Stomach (tissue), 9 donors: ENCODE measurements around the gene GOLM1. TPM values are rescaled to one million over a fixed set of nuclear protein-coding genes. Genes with fewer than 3 reads are reported as not detected.

Experiments
- DNase-seq, 2 donors: peaks; one replicate each; pipeline versions ENCODE4 v3.0.0 to v3.0.0-alpha.2; 2013 to 2019
- H3K27ac ChIP-seq, 5 donors: fragments of 200-600 bp in 4 of 5; sonication (generic) in 4 of 5; one replicate each; pipeline ENCODE4 v1.5.1; 2013 to 2019; ENCODE audit warnings: mild to moderate bottlenecking in 1 of 5, moderate library complexity in 1 of 5
- H3K27me3 ChIP-seq, 3 donors: fragments of 200-600 bp; sonication (generic); one replicate each; pipeline ENCODE4 v1.5.1; 2017 to 2019; ENCODE audit warnings: mixed run types in 1 of 3
- H3K36me3 ChIP-seq, 4 donors: fragments of 200-600 bp; sonication (generic); 1 replicate in 3 of 4; 2 replicates in 1 of 4; pipeline ENCODE4 v1.5.1; 2016 to 2019
- H3K4me1 ChIP-seq, 4 donors: fragments of 200-600 bp; sonication (generic); one replicate each; pipeline ENCODE4 v1.5.1; 2016 to 2019
- H3K4me3 ChIP-seq, 4 donors: fragments of 200-600 bp; sonication (generic) in 3 of 4; one replicate each; pipeline ENCODE4 v1.5.1; 2016 to 2019; ENCODE audit warnings: mild to moderate bottlenecking in 1 of 4
- H3K9me3 ChIP-seq, 4 donors: fragments of 200-600 bp; sonication (generic); one replicate each; pipeline ENCODE4 v1.5.1; 2016 to 2019
- EP300 ChIP-seq: sonication (generic); formaldehyde crosslinking; IDR thresholded peaks from one replicate; pipeline ENCODE4 v1.6.1; 2017; ENCODE audit warnings: antibody characterized with exemption
- POLR2A ChIP-seq, 4 donors: fragments of 450-650 bp; IDR thresholded peaks; one replicate each; pipeline ENCODE4 v1.6.1; 2016; ENCODE audit warnings: antibody characterized with exemption in 4 of 4, control low read depth in 2 of 4, mild to moderate bottlenecking in 1 of 4, moderate library complexity in 1 of 4
- POLR2AphosphoS5 ChIP-seq, 3 donors: sonication (generic); formaldehyde crosslinking; IDR thresholded peaks; one replicate each; pipeline ENCODE4 v1.6.1; 2016; ENCODE audit warnings: antibody characterized with exemption in 3 of 3
- WGBS, 5 donors: extraction: QIAGEN DNeasy Blood & Tissue Kit in 3 of 5; methylation state at CpG; one replicate each; pipeline versions ENCODE4 v1.1.5 to v1.1.7; 2013 to 2018; 5-methylcytosine and 5-hydroxymethylcytosine counted together
- intact Hi-C: fragments of 100-400 bp; cut with DNase I; formaldehyde crosslinking; loops from one replicate; pipeline ENCODE4 v1.15.1; 2023; ENCODE audit warnings: low total_unique reads
- polyA plus RNA-seq, 3 donors: library from polyadenylated mRNA; stranded (reverse); fragments of 200-250 nt; gene quantifications; one replicate each; pipeline ENCODE4 v1.2.3, GENCODE V29; 2013
- total RNA-seq, 5 donors: library from RNA; depleted of rRNA; stranded (reverse); fragments of >200 nt; gene quantifications; one replicate each; pipeline versions ENCODE4 v1.1.0 to v1.2.3, GENCODE V29; 2014 to 2016
- TF ChIP-seq, protein P1 (sequence below), 7 experiments: fragments of 450-650 bp in 4 of 7; fragments of 200-600 bp in 3 of 7; sonication (generic) in 3 of 7; IDR thresholded peaks; one replicate each; pipeline ENCODE4 v1.5.1; 2016 to 2019; ENCODE audit warnings: antibody characterized with exemption in 7 of 7, control low read depth in 2 of 7, mild to moderate bottlenecking in 1 of 7
- donor health status: healthy with polysubstance abuse.
- donor health status: Bipolar disorder and iron deficiency.
- donor health status: healthy.

The GOLM1 gene
- total and polyA plus RNA-seq, 8 donors = 16.0 to 160 (median 39.4) TPM

DNA sequence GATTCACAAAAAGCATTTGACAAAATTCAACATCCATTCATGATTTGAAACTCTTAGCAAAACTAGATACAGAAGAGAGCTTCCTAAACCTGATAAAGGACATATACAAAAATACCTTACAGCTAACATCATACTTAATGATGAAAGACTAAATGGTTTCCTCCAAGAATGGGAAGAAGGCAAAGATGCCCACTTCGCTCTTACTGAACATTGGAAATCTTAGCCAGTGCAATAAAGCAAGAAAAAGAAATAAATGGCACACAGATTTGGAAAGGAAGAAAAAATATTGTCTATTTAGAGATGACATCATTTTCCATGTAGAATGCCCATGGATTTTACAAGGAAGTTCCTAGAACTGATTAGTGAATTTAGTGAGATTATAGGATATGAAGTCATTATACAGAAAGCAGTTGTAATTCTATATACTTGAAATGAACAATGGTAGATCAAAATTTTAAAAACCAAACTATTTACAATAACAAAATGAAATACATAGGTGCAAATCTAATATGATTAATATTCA, 94.0 kb downstream of the GOLM1 start:
- intact Hi-C loops = no loop called here
- no peak for DNase-seq
- TF ChIP-seq, protein P1, sequence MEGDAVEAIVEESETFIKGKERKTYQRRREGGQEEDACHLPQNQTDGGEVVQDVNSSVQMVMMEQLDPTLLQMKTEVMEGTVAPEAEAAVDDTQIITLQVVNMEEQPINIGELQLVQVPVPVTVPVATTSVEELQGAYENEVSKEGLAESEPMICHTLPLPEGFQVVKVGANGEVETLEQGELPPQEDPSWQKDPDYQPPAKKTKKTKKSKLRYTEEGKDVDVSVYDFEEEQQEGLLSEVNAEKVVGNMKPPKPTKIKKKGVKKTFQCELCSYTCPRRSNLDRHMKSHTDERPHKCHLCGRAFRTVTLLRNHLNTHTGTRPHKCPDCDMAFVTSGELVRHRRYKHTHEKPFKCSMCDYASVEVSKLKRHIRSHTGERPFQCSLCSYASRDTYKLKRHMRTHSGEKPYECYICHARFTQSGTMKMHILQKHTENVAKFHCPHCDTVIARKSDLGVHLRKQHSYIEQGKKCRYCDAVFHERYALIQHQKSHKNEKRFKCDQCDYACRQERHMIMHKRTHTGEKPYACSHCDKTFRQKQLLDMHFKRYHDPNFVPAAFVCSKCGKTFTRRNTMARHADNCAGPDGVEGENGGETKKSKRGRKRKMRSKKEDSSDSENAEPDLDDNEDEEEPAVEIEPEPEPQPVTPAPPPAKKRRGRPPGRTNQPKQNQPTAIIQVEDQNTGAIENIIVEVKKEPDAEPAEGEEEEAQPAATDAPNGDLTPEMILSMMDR (IDR thresholded peaks at IDR 0.05) = no peak
- TF ChIP-seq EP300 = no peak
- no peaks in the 10 kb centered on the region for H3K4me1 ChIP-seq
- 89 to 100% (median 100%) methylated on average over 1 of the region's 1 CpG for WGBS, 5 donors
- H3K9me3 ChIP-seq = peaks cover 0 to 5% (median 3%) of the 10 kb centered on the region in 4 donors
- H3K27ac ChIP-seq = no peak overlapping the region
- H3K36me3 ChIP-seq = peaks cover 32 to 88% (median 82%) of the 10 kb centered on the region in 4 donors
- H3K4me3 ChIP-seq = no peak overlapping the region
- no peaks in the 10 kb centered on the region for H3K27me3 ChIP-seq

DNA sequence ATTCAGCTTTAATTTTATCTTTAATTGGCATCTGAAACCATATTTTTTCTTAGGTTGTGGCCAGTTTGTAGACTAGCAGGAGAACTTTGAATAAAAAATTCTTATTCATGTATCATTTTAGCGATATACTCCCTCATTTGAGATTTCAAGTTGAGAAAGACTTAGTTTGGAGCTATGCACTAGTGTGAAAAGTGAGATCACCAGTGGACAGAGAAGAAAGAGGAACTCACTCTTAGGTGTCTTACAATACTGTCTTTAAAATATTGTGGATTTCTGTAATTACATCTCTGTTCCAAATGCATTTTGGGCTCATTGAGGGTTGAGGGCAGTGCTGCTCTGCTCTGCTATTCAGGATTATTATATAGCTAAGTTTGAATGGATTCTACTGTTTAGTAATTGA, 103.8 kb downstream of the GOLM1 start:
- H3K36me3 ChIP-seq = peaks cover 21 to 60% (median 45%) of the 10 kb centered on the region in 4 donors
- TF ChIP-seq, protein P1 (IDR thresholded peaks at IDR 0.05) = no peak
- no peak for TF ChIP-seq EP300
- TF ChIP-seq POLR2AphosphoS5 (IDR thresholded peaks at IDR 0.05) = no peak
- TF ChIP-seq POLR2A (IDR thresholded peaks at IDR 0.05) = no peak
- H3K4me3 ChIP-seq = no peak overlapping the region
- WGBS, 5 donors = 94 to 100% (median 98%) methylated on average over 1 of the region's 1 CpG
- DNase-seq = no peak
- H3K9me3 ChIP-seq = no peaks in the 10 kb centered on the region
- H3K27me3 ChIP-seq = no peaks in the 10 kb centered on the region
- intact Hi-C loops = no loop called here
- no peak overlapping the region for H3K27ac ChIP-seq
- no peaks in the 10 kb centered on the region for H3K4me1 ChIP-seq

DNA sequence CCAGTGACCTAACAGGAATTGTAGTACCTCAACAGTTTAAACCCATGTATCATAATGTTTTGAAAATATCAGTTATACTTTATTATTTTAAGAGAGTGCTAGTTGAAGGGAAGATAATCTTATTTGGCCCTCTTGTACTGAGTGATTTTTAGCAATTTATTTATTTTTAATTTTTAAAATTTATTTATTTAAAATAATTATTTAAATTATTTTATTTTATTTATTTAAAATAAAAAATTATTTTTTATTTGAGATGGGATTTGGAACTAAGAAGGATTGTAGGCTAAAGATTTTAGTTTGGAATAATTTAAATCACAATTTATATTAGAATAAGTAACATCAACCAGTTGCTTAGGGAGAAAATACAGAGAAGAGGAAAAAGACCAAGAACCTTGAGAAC, 104.3 kb downstream of the GOLM1 start:
- H3K27ac ChIP-seq = no peak overlapping the region
- TF ChIP-seq EP300 = no peak
- TF ChIP-seq POLR2A (IDR thresholded peaks at IDR 0.05) = no peak
- intact Hi-C loops = no loop called here
- H3K27me3 ChIP-seq = no peaks in the 10 kb centered on the region
- DNase-seq = no peak
- H3K4me3 ChIP-seq = no peak overlapping the region
- H3K4me1 ChIP-seq = no peaks in the 10 kb centered on the region
- H3K36me3 ChIP-seq = peaks cover 21 to 60% (median 43%) of the 10 kb centered on the region in 4 donors
- no peaks in the 10 kb centered on the region for H3K9me3 ChIP-seq

DNA sequence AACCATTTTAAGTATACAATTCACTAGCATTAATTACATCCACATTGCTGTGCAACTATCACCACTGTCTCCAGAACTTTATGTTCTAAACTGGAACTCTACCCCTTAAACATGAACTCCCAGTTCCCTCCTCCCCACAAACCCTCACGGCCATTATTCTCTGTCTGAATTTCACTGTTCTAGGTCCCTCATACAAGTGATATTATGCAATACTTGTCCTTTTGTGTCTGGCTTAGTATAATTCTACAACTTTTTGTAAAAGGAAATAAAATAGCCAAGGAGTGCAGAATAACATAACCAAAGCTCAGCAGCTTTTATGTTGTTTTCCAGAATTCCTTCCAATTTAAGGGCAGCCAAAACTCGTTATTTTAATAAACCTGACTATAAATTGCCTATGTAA, 105.2 kb downstream of the GOLM1 start:
- WGBS, 5 donors = 84 to 96% (median 85%) methylated on average over 2 of the region's 2 CpGs
- intact Hi-C loops = no loop called here
- Histone ChIP-seq H3K36me3 (peaks cover 21 to 55% (median 37%) of the 10 kb centered on the region in 4 donors), H3K9me3 (no peaks in the 10 kb centered on the region), H3K4me3 (no peak overlapping the region), H3K4me1 (no peaks in the 10 kb centered on the region), H3K27me3 (no peaks in the 10 kb centered on the region), H3K27ac (no peak overlapping the region)
- TF ChIP-seq POLR2A (IDR thresholded peaks at IDR 0.05) = no peak
- TF ChIP-seq POLR2AphosphoS5 (IDR thresholded peaks at IDR 0.05) = no peak
- TF ChIP-seq, protein P1 (IDR thresholded peaks at IDR 0.05) = no peak
- no peak for TF ChIP-seq EP300
- no peak for DNase-seq

DNA sequence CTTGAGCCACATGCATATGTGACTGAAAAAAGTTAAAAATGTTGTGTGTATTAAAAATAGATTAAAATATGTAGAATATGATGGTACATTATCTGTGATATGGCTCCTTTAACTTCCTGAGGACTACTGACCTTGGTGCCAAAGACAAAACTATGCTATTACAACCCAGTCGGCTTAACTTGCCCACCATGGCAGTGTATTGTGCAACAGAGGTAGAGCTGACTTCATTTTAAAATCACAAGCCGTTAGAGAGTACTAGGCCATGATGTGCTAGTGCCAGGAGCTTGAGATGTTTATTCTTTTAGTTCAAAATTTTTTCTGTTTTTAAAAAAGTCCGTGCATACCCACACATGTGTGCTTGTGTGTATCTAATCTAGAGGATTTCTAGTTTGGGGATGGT, 112.1 kb downstream of the GOLM1 start:
- H3K4me3 ChIP-seq = no peak overlapping the region
- no peaks in the 10 kb centered on the region for H3K9me3 ChIP-seq
- no peaks in the 10 kb centered on the region for H3K27me3 ChIP-seq
- no peak overlapping the region for H3K27ac ChIP-seq
- TF ChIP-seq, protein P1 (IDR thresholded peaks at IDR 0.05) = no peak
- no peak for TF ChIP-seq EP300
- TF ChIP-seq POLR2A (IDR thresholded peaks at IDR 0.05) = no peak
- TF ChIP-seq POLR2AphosphoS5 (IDR thresholded peaks at IDR 0.05) = no peak
- H3K4me1 ChIP-seq = no peaks in the 10 kb centered on the region
- intact Hi-C loops = no loop called here
- no peak for DNase-seq
- WGBS, 5 donors = 78 to 94% (median 89%) methylated on average over 3 of the region's 3 CpGs
- peaks cover 0 to 68% (median 45%) of the 10 kb centered on the region in 4 donors for H3K36me3 ChIP-seq
